NCI-H2081 treated with DMSO at 0.1 percent for 48 hours (cell line): Measurements from ENCODE around the gene RAET1L.
"Not testable (repeated sequence)": the region's sequence is repeated elsewhere in the genome, so short reads cannot be mapped to it uniquely, and the experiment has no call there.

Experiments used
- DNase-seq: peaks from one replicate; lab custom pipeline; 2025; lab: John Stamatoyannopoulos, UW

RAET1L gene

GRCh38 chr6:150044621-150045145 is 19.4 kb upstream of the RAET1L start:
- DNase-seq, result no peak

GRCh38 chr6:150043501-150044412 is 18.4 kb upstream of the RAET1L start:
- DNase-seq, result no peak

- no peak for DNase-seq
Observed at GRCh38 chr6:150043096-150043495, 17.8 kb upstream of the RAET1L start.

- DNase-seq, result no peak
Observed at GRCh38 chr6:150038202-150039062, 13.1 kb upstream of the RAET1L start.

- no peak for DNase-seq
Observed at GRCh38 chr6:150037526-150038201, 12.3 kb upstream of the RAET1L start.

GRCh38 chr6:150036081-150036480 is 10.7 kb upstream of the RAET1L start:
- no peak for DNase-seq

GRCh38 chr6:150033207-150033771 is 8.0 kb upstream of the RAET1L start:
- no peak for DNase-seq

GRCh38 chr6:150032598-150032997 is 7.3 kb upstream of the RAET1L start:
- DNase-seq, result no peak

- DNase-seq, result no peak
Observed at GRCh38 chr6:150030611-150031010, 5.3 kb upstream of the RAET1L start.

- DNase-seq, result no peak
Observed at GRCh38 chr6:150029749-150030148, 4.4 kb upstream of the RAET1L start.

- DNase-seq, result no peak
Observed at GRCh38 chr6:150029276-150029675, 3.9 kb upstream of the RAET1L start.

- DNase-seq, result no peak
Observed at GRCh38 chr6:150028799-150029198, 3.5 kb upstream of the RAET1L start.

- no peak for DNase-seq
Observed at GRCh38 chr6:150027806-150028565, 2.7 kb upstream of the RAET1L start.

GRCh38 chr6:150026976-150027805 is 1.9 kb upstream of the RAET1L start:
- no peak for DNase-seq

GRCh38 chr6:150024646-150025155 is 631 bp downstream of the RAET1L start:
- DNase-seq, result no peak

- not testable (repeated sequence) for DNase-seq
Observed at GRCh38 chr6:150024021-150024420, 1.3 kb downstream of the RAET1L start.

GRCh38 chr6:150021870-150022269 is 3.5 kb downstream of the RAET1L start:
- DNase-seq, result not testable (repeated sequence)

GRCh38 chr6:150018846-150019580 is 6.3 kb downstream of the RAET1L start:
- DNase-seq, result no peak

GRCh38 chr6:150017186-150017521 is 8.2 kb downstream of the RAET1L start:
- not testable (repeated sequence) for DNase-seq
